ENCODE results near the gene PRPSAP1. TPM values are rescaled to one million over a fixed set of nuclear protein-coding genes. Genes with fewer than 3 reads are reported as not detected.

The PRPSAP1 gene
- total and polyA plus RNA-seq, 7 experiments from 2014 or later: 19.6 to 59.1 (median 53.3) TPM

DNA sequence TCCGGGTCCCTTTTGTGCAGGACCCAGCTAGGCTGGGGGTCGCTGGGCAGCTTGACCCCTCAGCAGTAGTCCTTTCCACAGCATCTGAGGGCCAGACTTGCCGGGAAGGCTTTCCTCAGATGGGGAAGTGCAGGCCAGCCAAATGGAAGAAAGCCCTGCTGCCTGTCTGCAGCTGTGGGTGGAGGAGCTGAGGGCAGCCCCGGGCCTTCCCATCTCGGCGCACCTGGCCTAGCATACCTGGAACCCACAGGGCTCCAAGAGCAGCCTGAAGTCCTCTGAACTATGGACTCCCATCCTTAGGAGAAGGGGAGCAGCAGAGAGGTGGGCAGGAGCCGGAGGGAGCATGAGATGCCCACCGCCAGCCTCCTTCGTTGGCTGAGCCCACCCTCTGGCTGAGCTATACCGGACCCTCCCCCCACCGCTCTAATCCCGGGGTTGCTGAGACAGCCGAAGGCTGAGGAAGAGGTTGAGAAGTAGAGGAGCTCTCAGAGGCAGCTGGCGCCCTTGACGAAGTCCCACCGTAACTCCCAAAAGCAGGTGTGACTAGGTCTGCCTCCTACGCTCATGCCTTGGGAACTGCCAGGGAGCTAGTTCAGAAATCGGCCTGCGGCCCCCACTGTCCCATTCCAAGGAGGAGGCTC is 75.3 kb downstream of the PRPSAP1 start:
- Mint-ChIP-seq H3K4me3 (no peak overlapping the region), H3K27ac (peak overlapping the region in 2 of 9 donors; percentile 46 to 72), H3K36me3 (no peaks in the 10 kb centered on the region), H3K4me1 (peaks cover 12 to 37% (median 28%) of the 10 kb centered on the region in 7 donors), H3K27me3 (no peaks in the 10 kb centered on the region), H3K9me3 (no peaks in the 10 kb centered on the region)
- no peak overlapping the region for H3K27ac ChIP-seq (ENCODE audit: low read depth, low read length)
- H3K4me3 ChIP-seq (ENCODE audit: low read length): no peak overlapping the region
- H3K36me3 ChIP-seq (ENCODE audit: control insufficient read depth in 2 of 3, insufficient read depth in 3 of 3, low read length in 3 of 3): no peaks in the 10 kb centered on the region
- H3K9me3 ChIP-seq (ENCODE audit: control insufficient read depth in 2 of 3, low read length in 3 of 3): no peaks in the 10 kb centered on the region
- no peak for ATAC-seq
- intact Hi-C loops (cut with micrococcal nuclease): loop anchor here in 1 of 2 donors (2.0 kb wide), 1 partner anchor 20 kb away; no protein-coding TSS in a partner anchor
- ChIA-PET CTCF (interaction anchor here (0.7 to 6.2 kb wide), 11 partner anchors 10 to 267 kb away, joined by 3 to 191 read pairs (median 11); partner anchors contain the start of genes FOXJ1 and UBALD2), POLR2A (interaction anchor here (0.5 to 2.9 kb wide), 11 partner anchors 12 to 203 kb away, joined by 3 to 11 read pairs (median 3); partner anchors contain the start of genes EXOC7 and UBALD2)
- peaks cover 8 to 25% of the 10 kb centered on the region in 2 donors for H3K4me1 ChIP-seq (ENCODE audit: control insufficient read depth in 2 of 2, insufficient read depth in 2 of 2, low read length in 2 of 2)
- no peak for DNase-seq
- no peaks in the 10 kb centered on the region for H3K27me3 ChIP-seq (ENCODE audit: control insufficient read depth in 2 of 2, insufficient read depth in 2 of 2, low read length in 2 of 2)

DNA sequence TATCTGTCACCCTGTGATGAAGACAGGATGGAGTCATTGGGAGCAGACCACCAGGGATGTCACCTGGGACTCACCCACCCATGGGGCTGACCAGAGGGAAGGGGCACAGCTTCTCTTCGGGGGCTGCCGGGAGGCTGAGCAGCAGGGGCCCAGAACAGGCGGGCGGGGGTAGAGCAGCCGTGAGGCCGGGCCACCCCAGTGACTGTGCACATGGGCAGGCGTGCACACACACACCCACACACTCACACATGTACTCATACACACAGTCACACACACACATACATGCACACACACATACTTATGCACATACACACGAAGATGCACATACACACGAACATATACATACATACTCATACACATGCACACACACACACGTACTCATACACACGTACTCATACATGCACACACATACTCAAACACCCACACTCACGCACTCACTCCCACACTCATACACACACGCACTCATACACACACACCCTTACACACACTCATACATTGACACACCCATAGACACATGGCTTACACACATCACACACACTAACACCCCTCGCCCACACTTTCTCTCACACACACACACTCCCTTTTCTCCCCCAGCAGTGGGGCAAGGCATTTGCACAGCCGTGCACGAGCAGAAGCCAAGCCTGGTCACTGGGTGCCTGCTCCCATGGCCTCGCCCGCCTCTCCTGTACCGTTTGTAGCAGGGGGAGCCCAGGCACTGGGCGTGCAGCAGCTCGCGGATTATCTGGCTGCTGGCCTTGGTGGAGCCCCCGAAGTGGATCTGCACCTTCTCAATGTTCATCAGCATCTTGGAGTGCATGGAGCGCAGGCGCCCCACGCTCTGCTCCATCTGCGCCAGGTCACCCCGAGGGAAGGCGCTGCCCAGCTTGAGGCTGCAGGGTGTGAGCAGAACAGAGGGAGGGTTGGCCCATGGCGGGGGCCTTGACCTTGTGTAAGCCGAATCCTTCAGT is 76.1 kb downstream of the PRPSAP1 start:
- ATAC-seq (no peak), DNase-seq (no peak)
- Mint-ChIP-seq H3K4me1 (peaks cover 16 to 45% (median 36%) of the 10 kb centered on the region in 7 donors), H3K4me3 (no peak overlapping the region), H3K9me3 (no peaks in the 10 kb centered on the region), H3K36me3 (no peaks in the 10 kb centered on the region), H3K27me3 (no peaks in the 10 kb centered on the region), H3K27ac (peak overlapping the region in 7 of 9 donors; percentile 0 to 76 (median 38))
- CTCF ChIA-PET: interaction anchor here (0.7 to 6.2 kb wide), 8 partner anchors 9 to 261 kb away, joined by 3 to 191 read pairs (median 16); partner anchors contain the start of genes FOXJ1 and UBALD2
- POLR2A ChIA-PET: interaction anchor here (0.6 to 2.3 kb wide), 9 partner anchors 11 to 158 kb away, joined by 3 to 9 read pairs (median 3); partner anchors contain the start of gene UBALD2
- Histone ChIP-seq H3K9me3 (ENCODE audit: control insufficient read depth in 2 of 3, low read length in 3 of 3) (no peaks in the 10 kb centered on the region), H3K27me3 (ENCODE audit: control insufficient read depth in 2 of 2, insufficient read depth in 2 of 2, low read length in 2 of 2) (no peaks in the 10 kb centered on the region), H3K4me1 (ENCODE audit: control insufficient read depth in 2 of 2, insufficient read depth in 2 of 2, low read length in 2 of 2) (peaks cover 16 to 33% of the 10 kb centered on the region in 2 donors), H3K4me3 (ENCODE audit: low read length) (no peak overlapping the region), H3K27ac (ENCODE audit: low read depth, low read length) (no peak overlapping the region), H3K36me3 (ENCODE audit: control insufficient read depth in 2 of 3, insufficient read depth in 3 of 3, low read length in 3 of 3) (no peaks in the 10 kb centered on the region)
- intact Hi-C loops (cut with micrococcal nuclease): loop anchor here in 1 of 2 donors (2.0 kb wide), 1 partner anchor 21 kb away; no protein-coding TSS in a partner anchor

DNA sequence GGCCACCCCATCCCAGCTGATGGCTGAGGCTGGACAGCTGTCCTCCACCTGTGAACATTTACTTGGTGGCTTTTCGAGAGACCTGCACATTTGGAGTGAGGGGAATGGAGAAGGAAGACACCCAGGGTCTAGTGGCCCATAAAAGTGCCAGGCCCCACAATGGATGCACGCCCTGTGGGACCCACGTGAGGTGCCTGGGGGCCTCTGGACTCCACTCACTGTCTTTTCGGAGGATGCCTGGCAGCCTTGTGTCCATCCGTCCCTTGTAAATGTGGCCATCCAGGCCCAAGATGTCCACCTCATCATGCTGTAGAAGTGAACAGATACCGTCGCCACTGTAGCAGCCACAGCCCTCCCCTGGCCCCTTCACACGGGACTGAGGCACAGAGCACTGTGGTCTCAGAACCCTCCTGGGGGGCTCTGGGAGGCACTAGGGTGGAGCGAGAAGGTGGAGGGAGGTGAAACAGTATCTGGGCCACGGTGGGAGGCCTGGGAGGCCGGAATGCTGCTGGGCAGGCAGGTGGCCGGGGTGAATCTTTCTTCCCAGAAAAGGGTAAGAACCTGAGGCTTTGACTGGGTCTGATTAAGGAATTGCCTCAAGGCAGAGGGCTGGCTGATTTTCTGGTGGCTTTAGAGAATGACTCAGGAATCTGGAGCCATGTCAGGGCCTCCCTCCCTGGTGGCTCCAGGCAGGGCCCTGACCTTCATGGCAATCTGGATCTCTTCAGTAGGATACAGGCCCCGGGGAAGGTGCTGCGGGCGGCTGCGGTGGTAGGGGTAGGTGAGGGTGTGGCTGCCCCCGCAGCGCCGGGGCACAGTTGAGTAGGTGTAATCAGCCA is 77.0 kb downstream of the PRPSAP1 start:
- CTCF ChIA-PET: interaction anchor here (1.6 to 5.5 kb wide), 2 partner anchors 87 to 97 kb away, joined by 4 to 36 read pairs; no protein-coding TSS in a partner anchor
- Mint-ChIP-seq H3K4me3 (no peak overlapping the region), H3K27me3 (no peaks in the 10 kb centered on the region), H3K27ac (peak overlapping the region in 7 of 9 donors; percentile 5 to 76 (median 51)), H3K4me1 (peaks cover 16 to 50% (median 41%) of the 10 kb centered on the region in 7 donors), H3K9me3 (no peaks in the 10 kb centered on the region), H3K36me3 (no peaks in the 10 kb centered on the region)
- DNase-seq (no peak), ATAC-seq (no peak)
- intact Hi-C loops (cut with micrococcal nuclease): no loop called here
- Histone ChIP-seq H3K4me1 (ENCODE audit: control insufficient read depth in 2 of 2, insufficient read depth in 2 of 2, low read length in 2 of 2) (peaks cover 24 to 41% of the 10 kb centered on the region in 2 donors), H3K27ac (ENCODE audit: low read depth, low read length) (no peak overlapping the region), H3K36me3 (ENCODE audit: control insufficient read depth in 2 of 3, insufficient read depth in 3 of 3, low read length in 3 of 3) (no peaks in the 10 kb centered on the region), H3K27me3 (ENCODE audit: control insufficient read depth in 2 of 2, insufficient read depth in 2 of 2, low read length in 2 of 2) (no peaks in the 10 kb centered on the region), H3K9me3 (ENCODE audit: control insufficient read depth in 2 of 3, low read length in 3 of 3) (no peaks in the 10 kb centered on the region), H3K4me3 (ENCODE audit: low read length) (no peak overlapping the region)
- POLR2A ChIA-PET: interaction anchor here (1.0 to 15.4 kb wide), 6 partner anchors 9 to 154 kb away, joined by 3 to 310 read pairs (median 6); partner anchors contain the start of gene UBALD2

- no peaks in the 10 kb centered on the region for H3K27me3 ChIP-seq (ENCODE audit: control insufficient read depth in 2 of 2, insufficient read depth in 2 of 2, low read length in 2 of 2)
- intact Hi-C loops (cut with micrococcal nuclease): no loop called here
- no peak overlapping the region for H3K27ac ChIP-seq (ENCODE audit: low read depth, low read length)
- DNase-seq: no peak
- Mint-ChIP-seq H3K4me3 (no peak overlapping the region), H3K36me3 (peaks cover 0 to 4% (median 0%) of the 10 kb centered on the region in 5 donors), H3K9me3 (no peaks in the 10 kb centered on the region), H3K27me3 (no peaks in the 10 kb centered on the region), H3K27ac (peak overlapping the region in 7 of 9 donors; percentile 5 to 80 (median 51)), H3K4me1 (peaks cover 16 to 56% (median 47%) of the 10 kb centered on the region in 7 donors)
- H3K4me3 ChIP-seq (ENCODE audit: low read length): no peak overlapping the region
- no peak for ATAC-seq
- ChIA-PET CTCF (interaction anchor here (0.8 to 5.5 kb wide), 4 partner anchors 87 to 156 kb away, joined by 3 to 36 read pairs (median 10); no protein-coding TSS in a partner anchor), POLR2A (interaction anchor here (0.9 to 15.4 kb wide), 9 partner anchors 9 to 153 kb away, joined by 3 to 310 read pairs (median 4); partner anchors contain the start of gene UBALD2)
- H3K9me3 ChIP-seq (ENCODE audit: control insufficient read depth in 2 of 3, low read length in 3 of 3): no peaks in the 10 kb centered on the region
- H3K4me1 ChIP-seq (ENCODE audit: control insufficient read depth in 2 of 2, insufficient read depth in 2 of 2, low read length in 2 of 2): peaks cover 30 to 48% of the 10 kb centered on the region in 2 donors
- H3K36me3 ChIP-seq (ENCODE audit: control insufficient read depth in 2 of 3, insufficient read depth in 3 of 3, low read length in 3 of 3): no peaks in the 10 kb centered on the region
Measured at GRCh38 chr17:76276069-76276431, 77.7 kb downstream of the PRPSAP1 start.

GRCh38 chr17:76275382-76276068 is 78.2 kb downstream of the PRPSAP1 start:
- Histone ChIP-seq H3K27ac (ENCODE audit: low read depth, low read length) (no peak overlapping the region), H3K4me3 (ENCODE audit: low read length) (no peak overlapping the region), H3K9me3 (ENCODE audit: control insufficient read depth in 2 of 3, low read length in 3 of 3) (no peaks in the 10 kb centered on the region), H3K4me1 (ENCODE audit: control insufficient read depth in 2 of 2, insufficient read depth in 2 of 2, low read length in 2 of 2) (peaks cover 34 to 52% of the 10 kb centered on the region in 2 donors), H3K36me3 (ENCODE audit: control insufficient read depth in 2 of 3, insufficient read depth in 3 of 3, low read length in 3 of 3) (no peaks in the 10 kb centered on the region), H3K27me3 (ENCODE audit: control insufficient read depth in 2 of 2, insufficient read depth in 2 of 2, low read length in 2 of 2) (no peaks in the 10 kb centered on the region)
- Mint-ChIP-seq H3K36me3 (peaks cover 0 to 8% (median 0%) of the 10 kb centered on the region in 5 donors), H3K27ac (peak overlapping the region in 3 of 9 donors; percentile 47 to 66 (median 57)), H3K4me1 (peaks cover 18 to 61% (median 52%) of the 10 kb centered on the region in 7 donors), H3K4me3 (no peak overlapping the region), H3K9me3 (no peaks in the 10 kb centered on the region), H3K27me3 (no peaks in the 10 kb centered on the region)
- ATAC-seq (no peak), DNase-seq (no peak)
- intact Hi-C loops (cut with micrococcal nuclease): no loop called here
- CTCF ChIA-PET: interaction anchor here (0.8 to 5.5 kb wide), 7 partner anchors 19 to 155 kb away, joined by 3 to 36 read pairs (median 4); no protein-coding TSS in a partner anchor
- POLR2A ChIA-PET: interaction anchor here (0.9 to 15.4 kb wide), 14 partner anchors 8 to 172 kb away, joined by 3 to 310 read pairs (median 4); partner anchors contain the start of genes EXOC7 and UBALD2
